ENCODE data around the gene B4GALT3. TPM values are rescaled to one million over a fixed set of nuclear protein-coding genes. Genes with fewer than 3 reads are reported as not detected.

Gene B4GALT3
- total and polyA plus RNA-seq, 7 donors = 16.3 to 48.1 (median 30.3) TPM

- H3K4me3 ChIP-seq = peak overlapping the region; percentile 77
- no peak for TF ChIP-seq CTCF (IDR thresholded peaks at IDR 0.05)
- H3K27ac ChIP-seq = peak overlapping the region; percentile 91
- H3K36me3 ChIP-seq (ENCODE audit: insufficient read depth in 1 of 2, low read depth in 1 of 2) = peaks cover 6 to 35% of the 10 kb centered on the region in 2 donors
- WGBS, 3 donors = 67 to 78% (median 72%) methylated on average over 9 of the region's 9 CpGs
- ATAC-seq = no peak
- DNase-seq = no peak
- no peaks in the 10 kb centered on the region for H3K27me3 ChIP-seq (ENCODE audit: insufficient read depth in 3 of 3, low read length in 2 of 3)
- intact Hi-C loops (cut with DNase I) = loop anchor here in 1 of 2 donors (1.0 kb wide), 2 partner anchors 11 to 46 kb away; partner anchors contain the start of gene DEDD
- no peaks in the 10 kb centered on the region for H3K9me3 ChIP-seq
- H3K4me1 ChIP-seq = peaks cover 16% of the 10 kb centered on the region
These were observed 583 bp upstream of the B4GALT3 start for GRCh38 chr1:161177936-161178244.

- intact Hi-C loops (cut with DNase I) = loop anchor here in 1 of 2 donors (1.0 kb wide), 2 partner anchors 13 to 44 kb away; partner anchors contain the start of gene DEDD
- ATAC-seq (peak in 2 of 4 donors; percentile 1 to 13), DNase-seq (peak in 1 of 2 donors; percentile 28)
- Histone ChIP-seq H3K27ac (peak overlapping the region; percentile 91), H3K4me3 (peak overlapping the region; percentile 77), H3K4me1 (peaks cover 24% of the 10 kb centered on the region), H3K9me3 (no peaks in the 10 kb centered on the region), H3K36me3 (ENCODE audit: insufficient read depth in 1 of 2, low read depth in 1 of 2) (peaks cover 6 to 48% of the 10 kb centered on the region in 2 donors), H3K27me3 (ENCODE audit: insufficient read depth in 3 of 3, low read length in 2 of 3) (no peaks in the 10 kb centered on the region)
- TF ChIP-seq CTCF (IDR thresholded peaks at IDR 0.05) = no peak
- WGBS, 3 donors = 17 to 18% (median 18%) methylated on average over 15 to 17 of the region's 17 CpGs
These were observed 717 bp downstream of the B4GALT3 start for GRCh38 chr1:161176468-161177111.

- no peak for TF ChIP-seq CTCF (IDR thresholded peaks at IDR 0.05)
- Histone ChIP-seq H3K4me1 (peaks cover 24% of the 10 kb centered on the region), H3K27ac (peak overlapping the region; percentile 91), H3K9me3 (no peaks in the 10 kb centered on the region), H3K36me3 (ENCODE audit: insufficient read depth in 1 of 2, low read depth in 1 of 2) (peaks cover 6 to 55% of the 10 kb centered on the region in 2 donors), H3K4me3 (peak overlapping the region; percentile 77), H3K27me3 (ENCODE audit: insufficient read depth in 3 of 3, low read length in 2 of 3) (no peaks in the 10 kb centered on the region)
- no peak for ATAC-seq
- 80 to 87% (median 85%) methylated on average over 10 of the region's 10 CpGs for WGBS, 3 donors
- intact Hi-C loops (cut with DNase I) = no loop called here
- peak in 1 of 2 donors; percentile 44 for DNase-seq
These were observed 1.4 kb downstream of the B4GALT3 start for GRCh38 chr1:161175771-161176453.

GRCh38 chr1:161174911-161175310 lies 2.4 kb downstream of the B4GALT3 start:
- Histone ChIP-seq H3K4me3 (no peak overlapping the region), H3K27ac (no peak overlapping the region), H3K4me1 (peaks cover 24% of the 10 kb centered on the region), H3K9me3 (no peaks in the 10 kb centered on the region), H3K27me3 (ENCODE audit: insufficient read depth in 3 of 3, low read length in 2 of 3) (no peaks in the 10 kb centered on the region), H3K36me3 (ENCODE audit: insufficient read depth in 1 of 2, low read depth in 1 of 2) (peaks cover 6 to 65% of the 10 kb centered on the region in 2 donors)
- no peak for ATAC-seq
- peak in 1 of 2 donors; percentile 36 for DNase-seq
- WGBS, 3 donors = 91 to 95% (median 94%) methylated on average over 11 of the region's 11 CpGs
- TF ChIP-seq CTCF (IDR thresholded peaks at IDR 0.05) = no peak
- intact Hi-C loops (cut with DNase I) = no loop called here

All from psoas muscle (tissue), 8 donors.